Measurements from ENCODE around the gene MFRP.

MFRP gene

GRCh38 chr11:119318240-119319135, 28.0 kb downstream of the MFRP start:
- TF ChIP-seq, protein P1, sequence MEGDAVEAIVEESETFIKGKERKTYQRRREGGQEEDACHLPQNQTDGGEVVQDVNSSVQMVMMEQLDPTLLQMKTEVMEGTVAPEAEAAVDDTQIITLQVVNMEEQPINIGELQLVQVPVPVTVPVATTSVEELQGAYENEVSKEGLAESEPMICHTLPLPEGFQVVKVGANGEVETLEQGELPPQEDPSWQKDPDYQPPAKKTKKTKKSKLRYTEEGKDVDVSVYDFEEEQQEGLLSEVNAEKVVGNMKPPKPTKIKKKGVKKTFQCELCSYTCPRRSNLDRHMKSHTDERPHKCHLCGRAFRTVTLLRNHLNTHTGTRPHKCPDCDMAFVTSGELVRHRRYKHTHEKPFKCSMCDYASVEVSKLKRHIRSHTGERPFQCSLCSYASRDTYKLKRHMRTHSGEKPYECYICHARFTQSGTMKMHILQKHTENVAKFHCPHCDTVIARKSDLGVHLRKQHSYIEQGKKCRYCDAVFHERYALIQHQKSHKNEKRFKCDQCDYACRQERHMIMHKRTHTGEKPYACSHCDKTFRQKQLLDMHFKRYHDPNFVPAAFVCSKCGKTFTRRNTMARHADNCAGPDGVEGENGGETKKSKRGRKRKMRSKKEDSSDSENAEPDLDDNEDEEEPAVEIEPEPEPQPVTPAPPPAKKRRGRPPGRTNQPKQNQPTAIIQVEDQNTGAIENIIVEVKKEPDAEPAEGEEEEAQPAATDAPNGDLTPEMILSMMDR (conservative IDR thresholded peaks at IDR 0.05; ENCODE audit: low read depth, low read length), result no peak
- no peak overlapping the region for H3K4me3 ChIP-seq (ENCODE audit: low read length)
- no peak for DNase-seq (ENCODE audit: low read depth)

DNA sequence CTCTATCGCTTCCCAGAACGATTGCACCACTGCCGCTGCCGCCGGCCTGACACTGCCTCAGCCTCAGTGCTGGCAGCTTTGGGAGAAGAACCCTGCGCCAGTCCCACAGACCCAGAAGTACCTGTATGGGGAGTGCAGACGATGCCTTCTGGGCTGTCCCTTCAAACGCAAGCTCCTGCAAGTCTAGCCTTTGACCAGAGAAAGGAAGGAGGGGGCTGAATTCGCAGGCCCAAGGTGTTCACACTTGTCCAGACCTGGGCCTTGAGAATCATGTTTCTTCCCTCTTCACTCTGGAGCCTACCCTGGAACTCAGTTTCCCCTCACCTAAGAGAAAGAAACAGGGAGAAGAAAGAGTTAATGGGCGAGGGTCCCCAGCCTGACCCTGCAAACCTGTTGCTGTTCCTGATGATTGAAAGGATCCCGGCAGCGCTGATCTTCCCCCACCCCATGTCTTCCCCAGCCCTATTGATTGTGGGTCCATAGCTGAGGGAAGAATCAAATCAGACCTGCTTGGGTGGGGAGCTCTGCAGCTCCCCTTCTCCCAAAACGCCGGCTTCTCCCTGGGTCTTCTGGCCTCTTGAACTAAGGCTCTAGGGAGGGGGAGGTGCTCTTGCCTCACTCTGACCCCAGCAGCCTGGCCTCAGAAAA, 28.8 kb downstream of the MFRP start:
- TF ChIP-seq, protein P1 (conservative IDR thresholded peaks at IDR 0.05; ENCODE audit: low read depth, low read length), result no peak
- no peak overlapping the region for H3K4me3 ChIP-seq (ENCODE audit: low read length)
- DNase-seq (ENCODE audit: low read depth), result no peak

DNA sequence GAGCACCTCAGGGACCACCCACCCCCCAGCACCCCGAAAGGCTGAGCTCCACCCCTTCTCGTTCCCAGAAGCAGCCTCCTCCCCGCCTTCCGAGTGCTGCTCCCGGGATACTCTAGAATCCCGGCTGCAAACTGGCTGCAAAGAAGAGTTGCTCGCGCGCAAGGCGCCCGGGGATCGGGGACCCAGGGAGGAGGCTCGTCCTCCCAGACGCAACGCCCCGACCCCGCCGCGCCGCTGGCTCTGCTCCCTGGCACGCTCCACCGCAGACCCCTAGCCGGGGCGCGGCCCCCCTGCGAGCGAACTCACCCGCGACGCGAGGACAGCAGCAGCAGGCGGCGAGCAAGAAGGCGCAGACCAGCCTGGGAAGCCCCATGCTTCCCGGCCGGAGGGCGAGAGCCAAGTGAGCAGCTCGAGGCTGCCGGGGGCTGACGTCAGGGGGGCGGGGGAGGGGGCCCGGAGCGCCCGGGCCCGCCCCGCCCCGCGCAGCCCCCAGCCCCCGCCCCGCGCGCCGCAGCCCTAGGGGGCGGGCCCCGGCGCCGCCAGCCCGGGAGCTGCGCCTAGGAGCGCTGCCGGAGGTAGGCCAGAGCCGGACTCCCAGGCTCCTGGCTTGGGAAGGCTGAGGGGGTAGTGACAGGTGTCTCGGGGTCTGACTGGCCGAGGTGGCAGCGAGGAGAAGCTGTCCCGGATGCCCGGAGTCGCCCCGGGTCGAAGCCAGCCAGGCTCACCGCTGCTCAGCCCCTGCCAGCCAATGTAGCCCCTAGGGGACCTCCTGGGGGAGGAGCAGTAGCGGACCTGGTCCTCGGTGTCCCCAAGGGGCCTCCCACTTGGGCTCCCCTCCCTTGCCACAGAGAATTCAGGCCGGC, 29.5 kb downstream of the MFRP start, which contains the start of gene MCAM:
Gene MCAM (minus strand): TSS at position 402 of the 863 bp plus-strand sequence. CDS start 29 bp downstream, at position 373.
- peak within 1 kb of the TSS; percentile 69 for H3K4me3 ChIP-seq (ENCODE audit: low read length)
- no peak for DNase-seq (ENCODE audit: low read depth)
- TF ChIP-seq, protein P1 (conservative IDR thresholded peaks at IDR 0.05; ENCODE audit: low read depth, low read length), result no peak

DNA sequence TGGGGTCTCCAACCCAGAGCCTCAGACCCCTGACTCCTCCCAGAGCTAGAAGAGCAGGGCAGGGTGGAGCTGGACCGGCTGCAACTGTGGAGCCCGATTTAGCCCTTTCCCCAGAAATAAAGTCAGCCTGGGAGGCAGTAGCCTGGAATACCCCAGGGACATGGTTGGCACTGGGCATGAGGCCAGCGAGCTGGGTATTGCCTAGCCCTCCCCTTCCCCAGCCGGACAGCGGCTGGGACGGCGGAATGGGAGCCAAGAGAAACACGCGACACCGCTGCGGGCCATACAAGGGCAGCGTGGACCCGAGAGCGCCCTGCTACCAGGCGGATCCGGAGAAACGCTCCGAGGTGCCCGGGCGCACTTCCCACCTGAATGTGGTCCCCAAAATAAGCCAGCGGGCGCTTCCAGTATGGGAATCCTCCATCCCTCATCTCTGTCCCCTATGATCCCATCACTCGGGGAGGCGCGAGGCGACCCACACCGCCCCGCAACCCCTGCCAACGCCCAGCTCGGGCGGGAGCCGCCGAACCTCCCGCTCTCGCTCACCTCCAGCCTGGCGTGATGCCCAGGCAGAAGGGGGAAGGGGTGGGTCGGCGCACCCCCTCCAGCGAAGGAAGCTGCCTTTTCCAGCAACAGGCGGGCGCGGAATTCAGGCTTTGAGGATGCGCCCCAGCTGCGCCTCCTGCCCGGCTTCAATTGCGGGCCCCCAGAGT, 30.3 kb downstream of the MFRP start:
- TF ChIP-seq, protein P1 (conservative IDR thresholded peaks at IDR 0.05; ENCODE audit: low read depth, low read length), result no peak
- no peak for DNase-seq (ENCODE audit: low read depth)
- peak overlapping the region; percentile 69 for H3K4me3 ChIP-seq (ENCODE audit: low read length)

DNA sequence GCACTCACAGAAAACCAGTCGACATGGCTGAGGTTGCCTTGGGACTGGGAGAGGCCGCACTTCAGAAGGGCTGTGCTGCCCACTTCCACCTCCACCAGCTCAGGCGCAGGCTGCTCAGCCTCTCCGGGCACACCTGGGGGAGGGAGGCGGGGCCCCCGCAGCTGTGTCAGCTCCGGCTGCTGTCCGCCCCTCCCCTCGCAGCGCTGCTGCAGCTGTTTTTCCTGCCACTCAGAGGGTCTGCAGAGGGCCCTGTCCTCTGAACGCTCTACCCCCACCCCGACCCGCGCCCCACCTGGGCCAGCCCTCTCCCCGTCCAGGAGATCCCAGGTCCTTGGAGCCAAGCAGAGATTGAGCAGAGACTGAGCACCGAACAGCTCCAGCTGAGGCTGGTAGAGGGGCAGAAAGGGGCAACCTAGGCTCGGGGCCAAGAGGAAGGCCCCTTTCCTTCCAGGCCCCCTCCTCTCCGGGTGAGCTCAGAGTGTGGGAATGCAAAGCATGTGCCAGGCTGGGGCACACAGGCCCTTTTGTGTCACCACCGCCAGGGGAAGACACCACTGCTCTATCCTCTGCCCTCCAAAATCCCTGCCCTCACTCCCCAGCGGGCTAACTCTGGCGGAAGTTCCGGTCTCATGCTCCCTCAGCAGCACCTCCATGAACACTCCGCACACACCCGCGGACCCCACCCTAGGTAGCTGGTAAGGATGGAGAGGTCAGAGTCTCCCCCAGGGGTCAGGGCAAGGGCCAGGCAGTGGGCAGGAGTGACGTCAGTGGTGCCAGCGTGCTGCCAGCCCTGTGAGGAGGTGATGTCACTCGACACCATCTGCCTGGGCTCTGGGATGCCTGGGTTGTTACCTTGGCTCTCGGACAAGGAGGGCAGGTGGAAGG, 31.1 kb downstream of the MFRP start:
- peak overlapping the region; percentile 69 for H3K4me3 ChIP-seq (ENCODE audit: low read length)
- no peak for DNase-seq (ENCODE audit: low read depth)
- TF ChIP-seq, protein P1 (conservative IDR thresholded peaks at IDR 0.05; ENCODE audit: low read depth, low read length), result peak; percentile 4

Data from retinal pigment epithelial cell (primary cell).